GM19467 (cell line): ENCODE measurements around the gene MAGOH.
"Not testable (repeated sequence)": the region's sequence is repeated elsewhere in the genome, so short reads cannot be mapped to it uniquely, and the experiment has no call there.

Experiments used
- ATAC-seq: cut with Tn5 transposase; IDR thresholded peaks from one replicate; pipeline ENCODE4 v1.9.1; 2021; ENCODE audit warnings: mild to moderate bottlenecking, moderate library complexity; ENCODE audit not compliant: unreplicated experiment

Gene MAGOH

DNA sequence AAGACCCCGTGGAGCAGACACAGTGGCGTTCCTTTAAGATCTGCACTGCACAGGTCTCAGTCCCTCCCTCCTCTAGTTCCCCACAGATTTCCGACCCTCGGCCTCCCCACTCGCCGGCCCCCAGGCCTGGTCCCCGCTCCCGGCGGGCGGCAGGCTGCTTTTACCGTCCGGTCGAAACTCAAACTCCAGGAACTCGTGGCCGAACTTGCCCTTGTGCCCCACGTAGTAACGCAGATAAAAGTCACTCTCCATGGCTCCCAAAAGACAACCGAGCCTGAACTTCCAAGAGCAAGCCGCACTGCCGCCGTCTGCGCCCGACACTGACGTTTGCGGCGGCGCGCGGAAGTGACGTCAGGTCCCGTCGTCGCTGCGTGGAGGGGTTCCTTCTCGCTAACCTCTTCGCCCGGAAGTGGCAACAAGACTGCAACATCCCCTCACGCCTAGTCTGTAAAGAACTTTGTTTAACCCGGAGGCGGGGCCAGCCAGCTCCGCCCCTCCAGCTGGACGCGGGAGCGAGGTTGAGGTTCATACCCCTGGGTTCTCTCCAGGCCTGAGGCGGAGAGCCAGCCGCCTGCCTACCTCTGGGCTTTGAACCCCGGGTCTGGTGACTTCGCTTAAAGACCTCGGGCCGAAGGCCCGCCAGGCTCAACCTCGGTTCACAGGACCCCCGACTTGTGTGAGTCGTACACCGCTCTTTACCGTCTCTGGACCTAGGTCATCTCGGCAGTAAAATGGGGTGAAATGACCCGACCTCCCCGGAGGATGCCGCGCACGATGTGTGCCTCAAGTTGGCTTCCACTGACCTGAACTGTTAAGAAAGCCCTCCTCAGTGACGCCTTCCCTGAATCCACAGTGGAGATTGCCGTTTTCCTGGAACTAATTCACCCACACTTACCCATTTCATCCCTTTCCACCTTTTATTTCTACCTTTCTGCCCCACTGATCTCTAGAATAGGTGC is at the start of gene MAGOH:
TSS of gene MAGOH (minus strand) at position 322 of the 959 bp plus-strand sequence. CDS start at position 252, 70 bp downstream.
- ATAC-seq = peak; percentile 96

DNA sequence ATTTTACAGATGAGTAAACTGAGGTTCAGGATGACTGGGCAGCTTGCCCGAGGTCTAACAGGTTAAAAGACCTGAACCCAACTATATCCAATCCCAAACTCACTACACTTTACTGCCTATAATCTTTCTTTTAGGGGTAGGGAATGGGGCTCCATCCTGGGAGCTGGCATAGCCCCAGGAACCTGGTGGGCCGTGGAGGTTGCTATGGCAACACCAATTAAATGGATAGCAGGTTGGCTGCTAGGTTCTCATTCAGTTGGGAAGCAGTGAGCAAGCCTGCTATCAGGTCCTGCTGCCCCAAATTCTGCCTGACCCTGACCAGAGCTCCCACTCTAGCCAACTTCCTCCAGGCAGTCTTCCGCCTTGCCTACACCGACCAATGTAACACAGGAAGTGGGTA is 48.6 kb upstream of the MAGOH start:
- no peak for ATAC-seq

DNA sequence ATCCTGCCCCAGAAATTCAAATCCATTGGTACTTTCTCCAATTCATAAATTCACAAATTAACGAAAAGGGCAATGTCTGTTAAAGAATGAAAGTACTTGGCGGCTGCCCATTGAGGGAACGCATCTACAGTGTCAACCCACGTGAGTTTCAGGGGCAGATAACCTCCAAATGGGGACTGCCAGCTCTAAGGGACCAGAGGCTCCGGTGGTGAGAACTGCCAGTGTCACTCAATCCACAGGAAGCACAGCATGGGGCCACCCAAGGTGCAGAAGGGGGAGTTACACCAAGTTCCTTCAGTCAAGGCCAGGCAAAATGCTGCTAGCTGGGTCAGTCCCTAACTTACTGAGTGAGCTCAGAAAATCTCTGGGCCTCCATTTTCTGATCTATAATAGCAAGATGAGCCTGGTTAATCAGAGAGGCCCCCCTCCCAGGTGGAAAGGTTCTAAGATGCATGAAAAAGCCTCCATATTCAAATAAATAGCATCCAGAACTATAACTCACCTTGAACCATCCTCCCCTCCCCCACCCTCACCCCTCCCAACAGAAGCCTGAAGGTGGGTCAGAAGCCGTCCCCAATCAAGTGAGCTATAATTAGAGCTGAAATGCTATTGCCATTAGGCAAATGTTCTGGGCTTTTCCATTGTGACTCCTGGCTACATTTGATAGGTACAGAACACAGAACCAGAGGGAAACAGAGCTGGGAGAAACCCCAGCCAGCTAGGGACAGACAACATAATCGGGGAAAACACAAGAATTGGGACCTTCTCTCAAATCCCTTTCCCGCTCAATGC is 47.8 kb upstream of the MAGOH start:
- ATAC-seq = no peak

DNA sequence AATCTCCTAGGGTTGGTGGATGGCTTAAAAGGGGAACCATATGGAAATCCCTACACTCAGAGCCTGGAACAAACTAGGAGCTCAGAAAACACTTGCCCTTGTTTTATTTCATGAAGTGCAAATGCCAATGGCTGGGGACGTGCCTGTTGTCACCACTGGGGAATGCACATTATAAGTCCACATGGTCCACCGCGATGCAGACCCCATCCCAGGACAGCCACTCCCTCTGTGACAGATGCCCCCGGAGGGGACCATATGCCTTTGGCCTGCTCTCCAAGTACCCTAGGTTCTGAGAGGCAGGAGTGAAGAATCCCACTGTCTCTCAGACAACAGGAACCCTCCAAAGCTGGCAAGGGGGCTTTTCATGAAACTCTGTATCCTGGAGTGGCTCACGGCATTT is 47.2 kb upstream of the MAGOH start:
- ATAC-seq = no peak

DNA sequence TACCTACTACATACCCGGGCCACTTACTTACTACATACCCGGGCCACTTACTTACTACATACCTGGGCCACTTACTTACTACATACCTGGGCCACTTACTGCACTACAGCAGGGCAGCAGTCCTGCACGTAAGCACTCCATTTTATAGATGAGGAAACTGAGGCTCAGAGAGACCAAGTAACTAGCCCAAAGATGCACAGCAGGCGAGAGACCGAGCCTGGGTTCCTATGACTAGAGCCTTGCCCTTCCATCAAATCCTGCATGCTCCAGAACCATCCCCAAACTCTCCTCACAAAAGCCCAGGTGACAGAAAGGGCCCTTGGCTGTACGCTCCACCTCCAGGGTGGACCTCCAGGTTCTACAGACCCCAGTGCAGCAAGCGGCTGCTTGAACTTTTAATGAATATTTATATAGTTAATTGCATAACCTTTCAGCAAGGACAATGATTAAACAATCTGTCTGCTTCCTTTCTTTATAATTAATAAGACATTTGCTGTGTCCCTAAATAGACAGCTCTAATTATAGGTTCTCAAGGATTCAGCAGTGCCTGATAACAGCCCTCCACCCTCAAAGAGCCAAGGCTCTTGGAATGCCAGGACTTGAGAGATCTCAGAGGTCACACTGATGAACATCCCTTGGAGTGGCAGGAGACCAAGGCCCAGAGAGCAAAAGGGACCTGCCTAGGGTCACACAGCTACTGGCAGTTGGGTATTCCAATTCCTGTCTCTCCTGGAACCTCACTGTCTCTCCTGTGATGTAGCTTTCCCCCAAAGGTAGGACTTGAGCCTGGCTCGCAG is 46.1 kb upstream of the MAGOH start:
- ATAC-seq = no peak

DNA sequence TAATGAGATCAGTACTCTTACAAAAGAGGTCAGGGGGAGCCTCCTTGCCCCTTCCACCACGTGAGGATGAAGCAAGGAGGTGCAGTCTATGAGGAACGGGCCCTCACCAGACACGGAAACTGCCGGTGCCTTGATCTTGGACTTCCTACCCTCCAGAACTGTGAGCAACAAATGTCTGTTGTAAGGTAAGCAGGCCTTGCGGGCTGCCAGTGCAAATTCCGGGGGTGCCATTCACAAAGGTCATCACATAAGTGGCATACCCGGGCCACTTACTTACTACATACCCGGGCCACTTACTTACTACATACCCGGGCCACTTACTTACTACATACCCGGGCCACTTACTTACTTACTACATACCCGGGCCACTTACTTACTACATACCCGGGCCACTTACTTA is 44.8 kb upstream of the MAGOH start:
- ATAC-seq = not testable (repeated sequence)

DNA sequence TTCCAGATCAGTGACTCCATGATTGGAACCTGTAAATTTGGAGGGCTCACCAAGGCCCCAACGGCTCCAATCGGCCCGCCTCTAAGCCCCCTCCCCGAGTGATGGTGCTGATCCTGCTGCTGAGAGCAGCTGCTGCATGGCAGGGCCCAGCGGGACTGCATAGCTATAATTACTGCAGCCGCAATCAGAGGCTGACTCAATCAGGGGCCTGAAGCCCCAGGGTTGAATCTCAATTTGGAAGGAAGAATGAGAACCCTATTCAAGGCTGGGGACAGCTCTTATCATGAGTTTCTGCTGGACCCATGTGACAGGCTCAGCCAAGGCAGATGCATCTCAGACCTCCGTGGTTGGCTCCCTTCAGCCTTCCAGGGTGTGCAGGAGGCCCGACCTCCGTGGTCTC is 42.8 kb upstream of the MAGOH start:
- no peak for ATAC-seq

DNA sequence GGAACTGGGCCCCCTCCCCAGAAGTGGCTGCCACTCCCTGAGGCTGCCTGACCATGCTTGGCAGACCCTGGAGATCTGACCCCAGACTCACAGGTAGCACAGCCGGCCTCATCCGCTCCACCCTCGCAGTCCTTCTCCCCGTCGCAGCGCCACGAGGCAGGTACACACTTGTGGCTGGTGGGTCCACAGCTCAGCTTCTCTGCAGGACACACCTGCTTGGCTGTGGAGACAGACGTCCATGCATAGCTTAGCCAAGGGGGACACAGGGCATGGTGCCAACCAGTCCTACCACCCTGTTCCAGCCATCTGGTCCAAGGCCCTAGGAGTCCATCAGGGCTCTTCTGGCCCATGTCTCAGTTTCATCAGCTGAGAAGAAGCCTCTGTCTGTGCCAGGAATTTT is 42.2 kb upstream of the MAGOH start:
- no peak for ATAC-seq

DNA sequence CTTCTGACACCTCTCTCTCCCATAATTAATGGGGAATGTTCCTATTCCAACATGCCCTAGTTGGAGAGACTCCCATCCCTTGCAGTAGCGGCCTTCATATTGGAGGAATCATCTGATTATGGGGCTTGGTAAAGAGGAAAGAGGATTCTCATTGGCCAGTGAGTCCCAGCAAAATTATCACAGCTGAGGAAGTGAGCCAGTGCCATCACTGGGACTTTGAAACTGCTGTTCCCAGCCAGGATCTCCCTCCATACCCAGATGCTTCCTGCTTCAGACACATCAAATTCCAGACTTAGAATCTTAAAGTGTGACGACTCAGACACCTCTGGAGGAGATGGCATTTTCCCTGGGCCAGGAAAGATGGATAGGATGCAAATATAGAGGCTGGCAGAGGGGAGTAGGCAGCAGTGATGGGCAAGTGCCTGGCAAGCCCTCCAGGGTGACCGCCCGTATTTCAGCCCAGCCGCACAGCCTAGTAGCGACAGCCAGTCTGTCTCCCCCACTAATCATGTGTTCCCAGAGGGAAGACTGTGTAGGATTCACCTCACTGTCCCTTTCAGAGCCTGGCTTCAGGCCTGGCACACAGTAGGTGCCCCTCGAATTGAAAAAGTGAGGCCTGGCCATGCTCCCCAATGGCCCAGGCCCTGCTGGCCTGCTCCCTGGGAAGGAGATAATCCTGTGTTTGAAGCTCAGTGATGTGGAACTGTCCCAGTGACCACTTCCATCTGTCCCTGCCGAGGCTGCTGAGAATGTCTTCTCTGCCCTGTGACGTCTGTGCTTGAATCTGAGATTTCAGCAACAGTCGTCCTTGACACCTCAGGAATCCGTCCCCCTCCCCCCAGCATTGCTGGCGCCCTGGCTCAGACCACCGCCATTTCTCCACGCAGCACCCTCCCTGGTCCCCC is 41.2 kb upstream of the MAGOH start:
- no peak for ATAC-seq

DNA sequence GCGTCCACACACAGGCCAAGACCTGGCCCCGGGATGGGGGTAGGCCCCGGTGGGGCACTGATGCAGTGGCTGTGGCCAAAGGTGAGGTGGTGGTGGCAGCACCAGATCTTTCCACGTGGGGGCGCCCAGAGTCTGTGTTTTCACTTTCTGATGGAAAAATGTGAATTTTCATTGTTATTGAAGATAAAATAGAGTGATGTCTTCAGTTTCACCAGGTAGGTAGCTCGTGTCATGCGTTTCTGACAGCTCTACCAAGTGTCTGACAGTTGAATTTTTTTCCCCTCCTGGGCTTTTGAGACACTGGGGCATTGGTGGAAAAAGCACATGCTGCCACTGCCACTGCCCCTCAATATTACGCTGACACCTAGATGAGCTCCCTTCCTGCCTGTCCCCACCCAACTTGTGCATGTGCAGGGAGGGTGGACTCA is 40.0 kb upstream of the MAGOH start:
- ATAC-seq = no peak

DNA sequence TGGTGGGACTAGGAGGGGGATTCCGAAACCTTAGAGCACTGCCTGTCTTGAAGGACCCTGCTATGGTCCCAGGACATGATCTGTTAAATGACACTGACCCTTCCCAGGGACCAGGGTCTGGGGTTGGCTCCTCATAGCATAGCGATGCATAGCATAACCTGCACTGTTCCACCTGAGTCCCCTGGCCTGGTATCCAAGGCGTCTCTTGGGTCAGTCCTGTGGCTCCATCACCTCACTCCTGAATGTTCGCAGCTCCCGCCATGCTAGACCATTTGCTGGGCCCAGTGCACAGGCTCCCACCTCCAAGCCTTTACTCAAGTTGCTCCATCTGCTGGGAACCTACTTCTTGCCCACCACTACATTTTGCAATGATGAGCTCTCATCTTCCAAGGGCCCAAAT is 39.0 kb upstream of the MAGOH start:
- no peak for ATAC-seq

DNA sequence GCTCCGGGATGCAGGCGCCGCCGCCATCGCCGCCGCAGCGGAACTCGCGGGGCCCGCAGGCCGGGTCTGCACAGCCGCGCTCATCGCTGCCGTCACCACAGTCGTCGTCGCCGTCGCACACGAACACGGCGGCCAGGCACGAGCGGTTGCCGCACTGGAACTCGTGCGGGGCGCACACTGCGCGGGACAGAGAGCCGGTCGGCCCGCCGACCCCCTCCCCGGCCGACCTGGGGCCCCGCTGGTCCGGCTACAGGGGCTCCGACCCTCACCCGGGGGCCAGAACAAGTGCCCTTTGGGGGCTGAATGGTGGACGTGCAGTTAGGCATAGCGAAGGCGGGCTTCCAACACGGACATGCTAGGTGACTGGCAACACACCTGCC is 38.6 kb upstream of the MAGOH start:
- ATAC-seq = no peak

DNA sequence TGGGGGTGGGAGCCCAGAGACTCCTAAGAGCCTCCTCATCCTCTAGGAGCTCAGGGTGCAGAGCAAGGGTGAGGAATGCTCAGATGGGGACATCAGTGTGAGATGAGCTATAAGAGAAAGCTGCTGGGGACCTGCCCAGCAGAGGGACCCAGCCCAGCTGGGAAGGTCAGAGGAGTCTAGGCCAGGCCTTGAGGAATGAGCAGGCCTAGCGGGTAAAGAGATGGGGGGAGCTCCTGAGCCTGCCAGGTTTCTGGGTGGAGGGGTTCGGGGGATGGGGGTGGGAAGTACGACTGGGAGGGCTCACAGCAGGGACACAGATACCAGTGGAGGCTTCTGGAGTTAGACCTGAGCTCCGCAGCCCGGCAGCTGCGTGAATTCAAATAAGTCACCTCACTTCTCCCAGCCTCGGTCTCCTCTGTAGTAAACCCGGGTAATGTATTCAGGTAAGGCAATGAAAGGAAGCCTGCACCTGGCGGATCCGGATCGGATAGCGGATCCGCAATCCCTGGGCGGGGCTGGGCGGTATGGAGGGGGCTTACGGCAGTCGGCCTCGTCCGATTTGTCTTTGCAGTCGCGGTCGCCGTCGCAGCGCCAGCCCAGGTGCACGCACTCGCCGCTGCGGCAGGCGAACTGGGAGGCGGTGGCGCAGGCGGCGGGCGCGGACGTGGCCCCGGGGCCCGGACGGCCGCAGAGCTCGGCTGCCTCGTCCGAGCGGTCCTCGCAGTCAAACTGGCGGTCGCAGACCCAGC is 38.0 kb upstream of the MAGOH start:
- ATAC-seq = no peak

DNA sequence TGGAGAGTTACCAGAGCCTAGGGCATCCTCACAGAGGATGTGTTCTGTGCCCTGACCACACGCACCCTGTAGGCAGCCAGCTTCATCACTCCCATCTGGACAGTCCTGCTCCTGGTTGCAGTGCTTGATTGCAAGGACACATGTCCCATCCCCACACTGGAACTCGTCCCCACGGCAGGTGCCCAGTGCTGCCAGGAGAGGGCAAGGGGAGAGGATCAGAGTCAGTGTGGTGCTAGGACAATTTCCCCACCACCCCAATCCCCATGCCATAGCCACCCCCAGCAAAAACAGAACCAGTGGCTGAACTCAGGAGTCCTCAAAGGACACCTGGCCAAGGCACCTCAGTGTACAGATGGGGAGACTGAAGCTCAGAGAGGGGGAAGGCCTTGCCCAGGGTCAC is 37.2 kb upstream of the MAGOH start:
- ATAC-seq = no peak

DNA sequence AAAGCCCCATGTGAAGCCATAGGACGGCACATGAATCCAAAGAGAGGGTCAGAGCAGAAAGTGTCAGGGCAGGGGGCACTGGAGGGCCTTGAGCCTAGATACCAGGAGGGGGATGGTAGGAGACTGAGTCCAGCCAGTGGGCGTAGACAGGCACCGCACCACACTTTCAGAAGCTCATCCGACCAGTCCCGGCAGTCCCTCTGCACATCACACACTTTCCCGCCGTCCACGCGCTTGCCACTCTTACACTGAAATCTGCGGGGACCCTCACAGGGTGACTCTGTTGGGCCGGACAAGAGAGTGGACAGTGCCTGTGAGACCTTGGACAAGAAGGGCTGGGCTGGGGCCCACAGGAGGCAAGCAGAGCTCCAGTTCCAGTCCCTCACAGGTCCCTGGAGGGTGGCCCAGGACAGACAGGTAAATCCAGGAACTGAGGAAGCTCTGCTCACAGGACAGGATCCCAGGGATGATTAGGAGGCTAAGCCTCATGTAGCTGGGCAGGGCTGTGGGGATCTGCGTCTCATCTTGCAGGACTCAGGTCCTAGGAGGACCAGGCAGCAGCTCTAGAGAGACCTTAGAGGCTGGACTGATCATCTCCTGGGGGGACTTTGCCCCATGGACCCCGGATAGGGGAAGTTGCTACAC is 36.3 kb upstream of the MAGOH start:
- ATAC-seq = no peak

DNA sequence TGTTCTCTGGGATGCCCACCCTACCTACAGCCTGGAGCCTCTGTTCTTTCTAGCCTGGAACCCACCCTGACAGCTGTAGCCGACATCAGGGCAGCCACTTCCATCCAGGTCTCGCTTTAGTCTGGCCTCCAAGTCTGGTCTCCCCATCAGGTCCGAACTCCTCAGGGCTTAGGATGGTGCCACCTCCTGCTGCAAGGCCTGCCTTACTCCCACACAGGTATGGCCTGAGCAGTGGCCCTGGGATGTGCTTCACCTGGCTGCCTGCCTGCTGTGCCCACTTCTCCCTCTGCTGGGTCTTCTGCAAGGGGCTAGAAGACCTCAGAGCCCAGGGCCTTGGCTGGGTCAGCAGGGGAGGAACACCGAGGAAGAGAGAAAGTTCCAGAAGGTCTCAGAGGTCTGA is 35.7 kb upstream of the MAGOH start:
- no peak for ATAC-seq

DNA sequence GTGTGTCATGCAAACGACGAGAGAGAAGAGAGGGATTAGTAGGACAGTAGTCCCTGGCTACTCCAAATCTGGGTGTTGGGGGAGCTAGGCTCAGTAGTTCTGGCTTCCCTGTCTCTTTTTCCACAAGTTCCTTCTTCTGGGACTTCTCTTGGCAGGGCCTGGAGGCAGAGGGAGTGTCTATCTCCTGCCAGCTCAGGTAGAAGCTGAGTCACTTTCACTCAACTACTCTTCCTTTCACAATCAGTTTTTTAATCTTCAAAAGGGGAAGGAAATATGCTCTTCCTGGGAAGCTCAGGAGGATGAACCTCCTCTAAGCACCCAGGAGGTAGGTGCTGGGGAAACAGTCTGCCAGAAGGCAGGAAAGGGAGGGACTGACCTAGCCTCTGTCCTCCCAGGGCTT is 35.2 kb upstream of the MAGOH start:
- ATAC-seq = no peak

DNA sequence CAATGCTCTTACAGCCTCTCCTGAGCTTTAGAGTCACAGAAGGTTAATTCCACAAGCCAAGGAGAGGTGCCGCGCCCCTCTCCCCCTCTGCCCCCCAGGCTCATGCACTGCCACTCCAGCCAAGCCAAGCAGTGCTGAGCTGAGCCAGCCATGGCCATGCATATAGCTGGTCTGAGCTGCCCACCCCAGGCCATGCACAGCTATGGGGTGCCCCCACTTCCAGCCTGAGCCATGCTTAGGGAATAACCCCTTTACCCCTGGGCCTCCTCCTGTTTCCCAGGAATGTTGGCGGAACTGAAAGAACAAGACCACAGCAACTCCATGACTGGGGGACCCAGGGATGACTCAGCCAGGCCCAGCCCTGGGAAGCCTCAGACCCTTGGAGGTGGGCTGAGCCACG is 34.0 kb upstream of the MAGOH start:
- no peak for ATAC-seq
